Effector memory CD4-positive, alpha-beta T cell (primary cell): ENCODE measurements around the gene DYSF.

Experiments used
- DNase-seq, 3 donors: peaks; one replicate each; pipeline ENCODE4 v3.0.0-alpha.2; 2020
- H3K27ac ChIP-seq: 2 replicates; pipeline ENCODE4 v1.7.0; 2013; ENCODE audit warnings: mild to moderate bottlenecking, low read length, moderate library complexity; ENCODE audit not compliant: insufficient read depth, poor library complexity, severe bottlenecking
- H3K27me3 ChIP-seq: replicated peaks from 2 replicates; pipeline ENCODE4 v1.7.0; 2013; ENCODE audit warnings: mild to moderate bottlenecking, low read length; ENCODE audit not compliant: insufficient read depth, control insufficient read depth, poor library complexity, severe bottlenecking
- H3K36me3 ChIP-seq: 2 replicates; pipeline ENCODE4 v1.7.0; 2013; ENCODE audit warnings: mild to moderate bottlenecking, low read length, moderate library complexity; ENCODE audit not compliant: control insufficient read depth, insufficient read depth
- H3K4me1 ChIP-seq: 2 replicates; pipeline ENCODE4 v1.7.0; 2013; ENCODE audit warnings: low read length, mild to moderate bottlenecking; ENCODE audit not compliant: control insufficient read depth, insufficient read depth, poor library complexity, severe bottlenecking
- H3K4me3 ChIP-seq: 2 replicates; pipeline ENCODE4 v1.7.0; 2013; ENCODE audit warnings: low read length, low read depth, mild to moderate bottlenecking; ENCODE audit not compliant: insufficient read depth, poor library complexity, severe bottlenecking
- H3K9me3 ChIP-seq: 2 replicates; pipeline ENCODE4 v1.7.0; 2013; ENCODE audit warnings: mild to moderate bottlenecking, low read length, moderate library complexity; ENCODE audit not compliant: control insufficient read depth

Gene DYSF

DNA sequence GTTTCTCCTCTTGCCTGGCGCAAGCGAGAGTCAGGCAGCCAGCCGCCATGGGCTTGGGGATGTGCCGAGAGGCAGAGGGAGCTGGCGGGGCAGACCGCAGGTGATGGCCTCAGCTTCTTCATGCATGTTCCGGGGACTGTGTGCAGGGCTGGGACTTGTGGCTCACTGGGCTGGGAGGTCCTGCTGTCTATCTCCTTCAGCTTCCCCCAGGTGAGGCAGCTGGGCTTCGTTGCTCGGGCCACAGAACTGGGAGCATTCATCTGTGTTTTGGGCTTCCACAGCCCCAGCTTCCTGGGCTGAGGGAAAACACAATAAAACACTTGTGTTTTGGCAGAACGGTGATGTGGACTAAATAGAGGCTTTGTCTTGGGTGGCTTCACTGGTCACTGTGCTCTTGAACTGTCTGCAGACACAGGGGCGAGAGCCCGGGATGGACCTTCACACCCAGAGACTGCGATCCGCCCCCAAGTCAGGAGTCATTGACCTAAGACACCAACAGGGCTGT is 93.5 kb downstream of the DYSF start:
- no peaks in the 10 kb centered on the region for H3K9me3 ChIP-seq
- H3K36me3 ChIP-seq: no peaks in the 10 kb centered on the region
- no peaks in the 10 kb centered on the region for H3K27me3 ChIP-seq

DNA sequence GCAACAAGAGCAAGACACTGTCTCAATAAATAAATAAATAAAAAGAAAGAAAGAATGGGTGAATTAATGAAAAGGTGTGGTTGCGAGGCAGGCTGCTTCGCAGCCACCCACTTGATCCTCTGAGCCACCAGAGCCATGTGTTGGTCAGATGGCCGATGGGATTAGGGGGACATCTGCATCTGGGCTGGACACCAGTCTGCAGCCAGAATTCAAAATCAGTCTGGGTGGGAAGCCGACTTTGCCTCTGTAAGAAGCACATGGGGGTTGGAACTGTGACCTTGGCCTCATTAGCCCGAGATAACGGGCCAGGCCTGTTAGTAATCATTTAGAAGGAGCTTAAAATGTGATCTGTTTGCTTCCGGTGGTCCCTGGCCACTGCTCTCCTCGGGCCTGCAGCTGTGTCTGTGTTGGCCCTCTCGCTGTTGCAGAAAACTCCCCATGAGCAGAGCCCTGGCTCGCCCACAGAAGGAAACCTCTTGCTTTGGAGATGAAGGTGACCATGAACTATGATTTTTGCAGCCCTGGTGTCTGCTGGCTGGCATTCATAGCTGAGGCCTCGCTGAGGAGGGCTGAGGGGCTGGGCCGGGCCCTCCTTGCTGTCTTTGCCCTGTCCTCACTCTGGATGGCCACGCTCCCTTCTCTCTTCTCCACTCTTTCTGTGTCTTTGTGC is 94.4 kb downstream of the DYSF start:
- H3K4me1 ChIP-seq: no peaks in the 10 kb centered on the region
- H3K27ac ChIP-seq: no peak overlapping the region
- no peaks in the 10 kb centered on the region for H3K36me3 ChIP-seq
- DNase-seq: no peak
- no peaks in the 10 kb centered on the region for H3K9me3 ChIP-seq
- H3K27me3 ChIP-seq: no peaks in the 10 kb centered on the region
- no peak overlapping the region for H3K4me3 ChIP-seq

More for the DNA sequence above, 93.5 kb downstream of the DYSF start:
- Histone ChIP-seq H3K4me3 (no peak overlapping the region), H3K27ac (no peak overlapping the region), H3K4me1 (no peaks in the 10 kb centered on the region)
- no peak for DNase-seq

DNA sequence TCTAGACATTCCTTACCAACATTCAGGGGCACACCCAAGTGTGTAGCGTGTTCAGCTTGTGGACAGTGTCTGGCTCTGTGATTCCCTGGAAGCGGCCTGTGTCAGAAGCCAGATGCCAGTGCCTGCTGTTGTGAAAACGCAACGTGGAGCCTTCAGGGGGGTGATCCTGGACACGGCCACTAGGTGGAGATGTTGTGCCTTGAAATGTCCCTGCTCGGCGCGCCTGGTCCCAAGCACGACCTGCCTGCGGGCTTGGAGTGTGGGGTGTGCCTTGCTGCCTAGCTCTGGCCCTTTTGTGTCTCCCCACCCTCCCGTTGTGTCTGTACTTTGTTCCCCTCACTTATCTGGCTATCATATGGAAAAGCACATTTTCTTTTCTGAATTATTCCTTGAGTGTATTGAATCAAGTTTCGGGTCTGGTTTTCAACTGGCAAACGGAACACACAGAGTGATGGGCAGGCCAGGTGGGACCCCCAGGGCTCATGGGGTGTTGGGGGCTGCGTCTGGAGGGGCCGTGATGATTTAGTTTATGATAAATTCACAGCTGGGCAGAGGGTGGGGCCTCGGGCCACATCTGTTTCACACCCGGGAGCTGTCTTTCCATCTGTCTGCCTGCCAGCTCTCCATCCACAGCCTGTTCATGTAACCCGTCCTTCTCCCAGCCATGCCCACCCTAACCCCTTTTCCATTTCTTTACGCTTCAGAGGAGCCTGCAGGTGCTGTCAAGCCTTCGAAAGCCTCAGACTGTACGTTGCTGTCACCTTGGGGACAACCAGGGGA is 95.5 kb downstream of the DYSF start:
- H3K9me3 ChIP-seq: no peaks in the 10 kb centered on the region
- H3K4me3 ChIP-seq: no peak overlapping the region
- DNase-seq: peak in 2 of 3 donors; percentile 17 to 31
- H3K36me3 ChIP-seq: no peaks in the 10 kb centered on the region
- no peaks in the 10 kb centered on the region for H3K27me3 ChIP-seq
- H3K27ac ChIP-seq: no peak overlapping the region
- no peaks in the 10 kb centered on the region for H3K4me1 ChIP-seq

GRCh38 chr2:71550801-71551630 is 97.7 kb downstream of the DYSF start:
- no peak for DNase-seq

GRCh38 chr2:71551631-71551915 is 98.2 kb downstream of the DYSF start:
- H3K27ac ChIP-seq: no peak overlapping the region
- DNase-seq: no peak
- no peaks in the 10 kb centered on the region for H3K27me3 ChIP-seq
- no peaks in the 10 kb centered on the region for H3K9me3 ChIP-seq
- H3K36me3 ChIP-seq: no peaks in the 10 kb centered on the region
- no peak overlapping the region for H3K4me3 ChIP-seq
- H3K4me1 ChIP-seq: no peaks in the 10 kb centered on the region

More at GRCh38 chr2:71550801-71551630, 97.7 kb downstream of the DYSF start:
- H3K4me3 ChIP-seq: no peak overlapping the region
- H3K27me3 ChIP-seq: no peaks in the 10 kb centered on the region
- no peaks in the 10 kb centered on the region for H3K36me3 ChIP-seq
- H3K27ac ChIP-seq: no peak overlapping the region
- H3K4me1 ChIP-seq: no peaks in the 10 kb centered on the region
- no peaks in the 10 kb centered on the region for H3K9me3 ChIP-seq

- Histone ChIP-seq H3K4me1 (no peaks in the 10 kb centered on the region), H3K36me3 (no peaks in the 10 kb centered on the region), H3K27ac (no peak overlapping the region), H3K27me3 (no peaks in the 10 kb centered on the region), H3K9me3 (no peaks in the 10 kb centered on the region), H3K4me3 (no peak overlapping the region)
- DNase-seq: no peak
Observed at GRCh38 chr2:71552356-71552755, 99.0 kb downstream of the DYSF start.

- Histone ChIP-seq H3K4me1 (no peaks in the 10 kb centered on the region), H3K4me3 (no peak overlapping the region), H3K27ac (no peak overlapping the region), H3K27me3 (no peaks in the 10 kb centered on the region), H3K9me3 (no peaks in the 10 kb centered on the region), H3K36me3 (no peaks in the 10 kb centered on the region)
- no peak for DNase-seq
Observed at GRCh38 chr2:71552861-71553301, 99.5 kb downstream of the DYSF start.

- Histone ChIP-seq H3K4me3 (no peak overlapping the region), H3K4me1 (no peaks in the 10 kb centered on the region), H3K36me3 (no peaks in the 10 kb centered on the region), H3K27ac (no peak overlapping the region), H3K27me3 (no peaks in the 10 kb centered on the region), H3K9me3 (no peaks in the 10 kb centered on the region)
- DNase-seq: no peak
Observed at GRCh38 chr2:71554028-71554705, 100.8 kb downstream of the DYSF start.

- Histone ChIP-seq H3K27me3 (no peaks in the 10 kb centered on the region), H3K4me1 (no peaks in the 10 kb centered on the region), H3K4me3 (no peak overlapping the region), H3K27ac (no peak overlapping the region), H3K36me3 (no peaks in the 10 kb centered on the region), H3K9me3 (no peaks in the 10 kb centered on the region)
- DNase-seq: no peak
Observed at GRCh38 chr2:71554706-71555056, 101.3 kb downstream of the DYSF start.
